PFSK-1 (cell line): ENCODE data around the gene NBEA.

Experiments
- FOXP2 ChIP-seq: optimal IDR thresholded peaks from 2 replicates; pipeline ENCODE3; 2011; ENCODE audit warnings: borderline replicate concordance, control low read depth, inconsistent platforms; ENCODE audit not compliant: insufficient read depth; ENCODE audit errors: extremely low read length, extremely low read depth
- POLR2AphosphoS5 ChIP-seq: IDR thresholded peaks from 2 replicates; pipeline ENCODE4 v1.6.1; 2012; ENCODE audit warnings: low read depth, mild to moderate bottlenecking, control low read depth, low read length, moderate library complexity
- REST ChIP-seq, 2 experiments: IDR thresholded peaks; 2 replicates each; pipeline versions ENCODE4 v1.6.1 to v1.8.0; 2011 to 2012; ENCODE audit warnings: low read depth in 2 of 2, low read length in 2 of 2, control low read depth in 1 of 2, inconsistent platforms in 1 of 2, mild to moderate bottlenecking in 1 of 2, moderate library complexity in 1 of 2; ENCODE audit not compliant: insufficient read depth in 1 of 2
- SIN3A ChIP-seq: IDR thresholded peaks from 2 replicates; pipeline ENCODE4 v1.6.1; 2012; ENCODE audit warnings: mild to moderate bottlenecking, low read length, moderate library complexity, borderline replicate concordance; ENCODE audit not compliant: insufficient read depth
- TAF1 ChIP-seq: IDR thresholded peaks from 2 replicates; pipeline ENCODE4 v1.6.1; 2012; ENCODE audit warnings: low read length, control low read depth, borderline replicate concordance; ENCODE audit not compliant: insufficient read depth

NBEA gene

GRCh38 chr13:35231426-35231825 lies 289.4 kb downstream of the NBEA start:
- TF ChIP-seq POLR2AphosphoS5 (no peak), FOXP2 (no peak), TAF1 (no peak), SIN3A (no peak), REST (IDR thresholded peaks at IDR 0.05; ENCODE audit: insufficient read depth in 1 of 2, low read depth in 2 of 2, low read length in 2 of 2) (no peak)

- TF ChIP-seq REST (IDR thresholded peaks at IDR 0.05; ENCODE audit: insufficient read depth in 1 of 2, low read depth in 2 of 2, low read length in 2 of 2): no peak
- no peak for TF ChIP-seq SIN3A
- TF ChIP-seq FOXP2: no peak
- TF ChIP-seq POLR2AphosphoS5: no peak
- TF ChIP-seq TAF1: no peak
These were observed 296.2 kb downstream of the NBEA start for GRCh38 chr13:35238274-35238673.

DNA sequence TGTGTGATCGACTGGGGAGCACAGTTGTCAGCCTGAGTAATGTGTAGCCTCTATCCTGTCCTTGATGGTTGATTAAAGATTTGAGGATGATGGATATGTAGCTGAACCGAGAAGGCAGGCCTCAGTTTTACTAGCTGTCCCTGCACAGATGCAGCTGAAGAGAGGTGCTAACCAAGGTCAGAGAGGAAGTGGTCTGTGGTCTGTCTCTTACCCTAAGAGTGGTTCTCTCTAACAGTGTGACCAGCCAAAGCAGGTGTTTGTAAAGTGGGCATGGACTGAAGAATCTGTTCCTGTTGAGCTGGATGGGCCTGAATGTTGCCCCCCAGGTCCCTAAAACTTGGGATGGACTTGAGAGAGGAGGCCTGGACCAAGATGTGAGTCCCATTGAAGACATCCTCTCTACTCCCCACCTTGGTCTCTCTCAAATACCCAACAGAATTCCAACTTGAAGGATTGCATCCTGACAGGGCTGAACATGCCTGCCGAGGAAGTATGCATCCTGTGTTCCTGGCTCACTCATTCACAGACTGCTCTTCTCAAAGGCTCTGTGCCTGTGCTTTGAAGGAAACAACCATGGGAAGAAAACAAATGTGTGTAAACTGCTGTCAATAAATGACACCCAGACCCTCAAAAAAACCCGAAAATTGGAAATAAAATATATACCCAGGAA lies 310.6 kb downstream of the NBEA start:
- TF ChIP-seq POLR2AphosphoS5 (no peak), REST (IDR thresholded peaks at IDR 0.05; ENCODE audit: insufficient read depth in 1 of 2, low read depth in 2 of 2, low read length in 2 of 2) (no peak), SIN3A (no peak), TAF1 (no peak), FOXP2 (no peak)

GRCh38 chr13:35255241-35255640 lies 313.2 kb downstream of the NBEA start:
- TF ChIP-seq SIN3A (no peak), FOXP2 (no peak), TAF1 (no peak), REST (IDR thresholded peaks at IDR 0.05; ENCODE audit: insufficient read depth in 1 of 2, low read depth in 2 of 2, low read length in 2 of 2) (no peak), POLR2AphosphoS5 (no peak)
